ENCODE data around the gene GPHN.

DNA sequence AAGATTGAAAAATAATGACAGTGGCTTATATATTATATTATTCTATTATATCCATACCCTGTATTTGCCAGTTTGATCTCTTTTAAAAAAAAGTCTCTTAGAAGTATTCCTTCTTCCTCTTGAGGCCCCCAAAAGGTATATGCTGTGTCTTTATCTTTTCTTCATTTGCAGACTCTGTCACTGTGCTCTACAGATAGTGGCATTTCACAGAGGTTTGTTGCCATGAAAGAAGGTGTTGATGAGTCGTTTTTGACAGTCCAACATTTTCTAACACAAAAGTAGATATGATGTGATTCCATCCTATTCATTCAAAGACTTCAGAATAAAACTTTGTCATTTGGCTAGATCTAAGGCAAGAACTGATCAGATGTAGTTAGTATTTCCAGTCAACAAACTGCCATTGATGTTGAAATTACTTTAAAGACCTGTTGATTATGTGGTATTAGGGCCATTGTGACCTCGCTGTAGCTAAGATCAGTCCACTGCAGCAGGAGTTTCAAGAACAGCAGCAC, 22.0 kb upstream of the GPHN start, which contains the start of gene CCDC196:
- TF ChIP-seq, protein P1, sequence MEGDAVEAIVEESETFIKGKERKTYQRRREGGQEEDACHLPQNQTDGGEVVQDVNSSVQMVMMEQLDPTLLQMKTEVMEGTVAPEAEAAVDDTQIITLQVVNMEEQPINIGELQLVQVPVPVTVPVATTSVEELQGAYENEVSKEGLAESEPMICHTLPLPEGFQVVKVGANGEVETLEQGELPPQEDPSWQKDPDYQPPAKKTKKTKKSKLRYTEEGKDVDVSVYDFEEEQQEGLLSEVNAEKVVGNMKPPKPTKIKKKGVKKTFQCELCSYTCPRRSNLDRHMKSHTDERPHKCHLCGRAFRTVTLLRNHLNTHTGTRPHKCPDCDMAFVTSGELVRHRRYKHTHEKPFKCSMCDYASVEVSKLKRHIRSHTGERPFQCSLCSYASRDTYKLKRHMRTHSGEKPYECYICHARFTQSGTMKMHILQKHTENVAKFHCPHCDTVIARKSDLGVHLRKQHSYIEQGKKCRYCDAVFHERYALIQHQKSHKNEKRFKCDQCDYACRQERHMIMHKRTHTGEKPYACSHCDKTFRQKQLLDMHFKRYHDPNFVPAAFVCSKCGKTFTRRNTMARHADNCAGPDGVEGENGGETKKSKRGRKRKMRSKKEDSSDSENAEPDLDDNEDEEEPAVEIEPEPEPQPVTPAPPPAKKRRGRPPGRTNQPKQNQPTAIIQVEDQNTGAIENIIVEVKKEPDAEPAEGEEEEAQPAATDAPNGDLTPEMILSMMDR (IDR thresholded peaks at IDR 0.05; ENCODE audit: extremely low read depth in 1 of 2, insufficient read depth in 1 of 2, low read depth in 1 of 2, low read length in 2 of 2) = no peak
- TF ChIP-seq POLR2A (IDR thresholded peaks at IDR 0.05; ENCODE audit: low read depth, low read length) (no peak), JUN (IDR thresholded peaks at IDR 0.05; ENCODE audit: borderline replicate concordance, insufficient read depth, insufficient read length, low read depth) (no peak), EZH2 (IDR thresholded peaks at IDR 0.05; ENCODE audit: borderline replicate concordance, low read depth, low read length, severe bottlenecking) (no peak)
